HUES6 (cell line): Measurements from ENCODE around the gene MESD.
A peak's percentile ranks its signal among the peaks of the same experiment; 100 is the strongest.

Experiments
- H3K27ac ChIP-seq: 2 replicates; pipeline ENCODE4 v1.7.0; 2013; ENCODE audit warnings: low read depth, mild to moderate bottlenecking, low read length, inconsistent platforms
- H3K27me3 ChIP-seq: 2 replicates; pipeline ENCODE4 v1.6.1; 2013; ENCODE audit warnings: low read length; ENCODE audit not compliant: control insufficient read depth, insufficient read depth
- H3K36me3 ChIP-seq: 2 replicates; pipeline ENCODE4 v1.6.1; 2013; ENCODE audit warnings: low read length; ENCODE audit not compliant: control insufficient read depth, insufficient read depth
- H3K4me1 ChIP-seq: 2 replicates; pipeline ENCODE4 v1.6.1; 2013; ENCODE audit warnings: low read length; ENCODE audit not compliant: control insufficient read depth, insufficient read depth
- H3K4me3 ChIP-seq: 2 replicates; pipeline ENCODE4 v1.5.1; 2013; ENCODE audit warnings: low read depth, low read length
- H3K9ac ChIP-seq: one replicate; pipeline ENCODE4 v1.6.1; 2013; ENCODE audit warnings: mild to moderate bottlenecking, low read length
- H3K9me3 ChIP-seq: 2 replicates; pipeline ENCODE4 v1.6.1; 2013; ENCODE audit warnings: low read depth, low read length; ENCODE audit not compliant: control insufficient read depth, insufficient read depth

MESD gene

DNA sequence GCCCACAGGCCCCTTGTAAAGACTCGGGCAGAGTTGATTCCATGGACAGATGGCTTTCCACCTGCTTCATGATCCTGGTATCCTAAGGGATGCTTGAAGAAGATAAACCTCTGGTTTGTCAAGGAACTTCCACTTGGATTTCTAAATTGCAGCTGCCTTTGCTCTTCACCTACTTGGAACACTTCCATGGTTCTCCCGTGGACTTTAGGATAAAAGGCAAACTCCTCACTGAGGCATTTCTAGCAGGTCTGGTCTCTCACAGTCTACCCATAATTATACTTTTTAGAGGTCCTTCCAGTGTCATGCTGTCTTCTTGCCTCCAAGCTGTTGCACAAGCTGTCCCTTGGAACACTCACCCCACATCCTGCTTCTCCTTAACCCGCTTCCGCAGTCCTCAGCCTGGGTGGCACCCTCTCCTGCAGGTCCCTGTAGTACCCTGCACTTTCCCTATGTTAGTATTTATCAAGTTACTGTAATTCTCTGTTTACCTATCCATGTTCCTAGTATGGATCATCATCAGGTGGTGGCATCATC is 23.8 kb upstream of the MESD start:
- no peak overlapping the region for H3K27ac ChIP-seq
- no peak overlapping the region for H3K9ac ChIP-seq
- no peak overlapping the region for H3K4me3 ChIP-seq
- H3K36me3 ChIP-seq = no peaks in the 10 kb centered on the region
- H3K9me3 ChIP-seq = no peaks in the 10 kb centered on the region
- H3K27me3 ChIP-seq = no peaks in the 10 kb centered on the region
- H3K4me1 ChIP-seq = no peaks in the 10 kb centered on the region

DNA sequence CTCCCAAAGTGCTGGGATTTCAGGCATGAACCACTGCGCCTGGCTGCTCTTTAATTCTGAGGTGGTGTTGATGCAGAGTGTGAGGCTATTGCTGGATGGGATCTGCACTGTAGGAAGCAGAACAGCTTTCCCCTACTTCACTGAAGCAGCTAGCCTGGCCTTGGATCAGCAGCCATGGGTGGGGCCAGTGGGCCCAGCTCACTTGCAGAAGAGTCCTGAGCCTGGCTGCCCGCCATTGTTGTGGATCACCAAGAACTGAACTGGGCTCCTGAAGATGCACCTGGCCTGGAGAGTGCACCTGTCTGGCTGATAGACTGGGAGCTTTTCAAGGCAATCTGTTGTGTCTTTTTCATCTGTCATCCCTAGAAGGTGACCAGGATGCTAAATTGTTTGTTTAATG is 23.0 kb upstream of the MESD start:
- no peak overlapping the region for H3K4me3 ChIP-seq
- H3K9me3 ChIP-seq = no peaks in the 10 kb centered on the region
- H3K9ac ChIP-seq = no peak overlapping the region
- no peaks in the 10 kb centered on the region for H3K4me1 ChIP-seq
- no peak overlapping the region for H3K27ac ChIP-seq
- H3K27me3 ChIP-seq = no peaks in the 10 kb centered on the region
- no peaks in the 10 kb centered on the region for H3K36me3 ChIP-seq

DNA sequence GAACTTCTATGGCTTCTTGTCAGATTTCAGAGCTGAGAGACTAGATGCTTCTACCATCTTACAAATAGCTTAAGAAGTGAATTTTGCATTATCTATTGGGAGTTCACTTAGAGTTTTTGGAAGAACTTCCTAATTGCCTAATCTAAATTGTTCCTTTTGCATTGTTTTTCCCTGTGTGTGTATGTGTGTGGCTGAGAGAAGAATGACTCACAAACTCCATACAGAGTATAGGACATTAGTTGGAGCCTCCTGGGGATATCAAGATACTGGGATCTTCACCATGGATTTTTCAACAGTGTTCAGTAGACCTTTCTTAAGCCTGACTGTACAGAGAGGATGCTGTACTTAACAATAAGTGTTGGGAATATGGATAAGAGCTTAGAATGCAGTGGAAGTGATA is 22.0 kb upstream of the MESD start:
- Histone ChIP-seq H3K27me3 (no peaks in the 10 kb centered on the region), H3K27ac (no peak overlapping the region), H3K4me1 (no peaks in the 10 kb centered on the region), H3K36me3 (no peaks in the 10 kb centered on the region), H3K9me3 (no peaks in the 10 kb centered on the region), H3K9ac (no peak overlapping the region), H3K4me3 (no peak overlapping the region)

DNA sequence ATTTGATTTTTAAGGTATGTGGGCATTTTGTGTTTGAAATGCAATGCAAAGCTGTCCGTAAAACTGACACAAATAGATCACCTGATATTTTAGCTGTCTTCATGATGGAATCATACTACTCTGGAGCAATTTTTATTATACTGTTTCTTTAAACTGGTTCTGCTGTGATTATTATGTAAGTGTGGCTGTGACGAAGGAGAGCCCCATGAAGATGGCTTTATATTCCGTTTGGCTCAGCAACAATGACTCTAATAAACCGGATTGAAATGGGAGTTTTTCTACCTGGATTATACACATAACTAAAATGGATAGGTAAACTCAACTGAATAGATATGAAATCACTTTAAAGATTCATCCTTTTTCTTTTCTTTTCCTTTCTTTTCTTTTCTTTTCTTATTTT is 20.5 kb upstream of the MESD start:
- H3K4me3 ChIP-seq = no peak overlapping the region
- no peaks in the 10 kb centered on the region for H3K9me3 ChIP-seq
- no peak overlapping the region for H3K27ac ChIP-seq
- no peaks in the 10 kb centered on the region for H3K4me1 ChIP-seq
- H3K27me3 ChIP-seq = no peaks in the 10 kb centered on the region
- H3K9ac ChIP-seq = no peak overlapping the region
- no peaks in the 10 kb centered on the region for H3K36me3 ChIP-seq

DNA sequence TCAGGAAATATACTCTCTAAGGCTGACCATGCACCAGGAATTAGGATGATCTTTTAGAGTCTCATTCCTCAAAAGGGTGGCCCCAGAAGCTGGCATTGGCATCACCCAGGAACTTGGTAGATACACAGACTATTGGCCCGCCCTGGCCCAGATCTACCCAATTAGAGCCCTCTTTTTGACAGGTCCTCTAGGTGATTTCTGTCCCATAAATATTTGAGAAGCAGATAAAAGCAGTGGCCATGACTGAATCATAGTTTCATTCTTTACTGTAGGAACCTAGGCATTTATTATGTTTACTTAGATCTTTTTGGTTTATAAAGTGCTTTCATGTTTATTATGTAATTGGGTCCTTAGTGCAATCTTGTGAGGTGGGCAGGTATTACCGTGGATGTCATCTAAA is 18.7 kb upstream of the MESD start:
- H3K4me3 ChIP-seq = no peak overlapping the region
- no peaks in the 10 kb centered on the region for H3K27me3 ChIP-seq
- H3K9me3 ChIP-seq = no peaks in the 10 kb centered on the region
- H3K4me1 ChIP-seq = no peaks in the 10 kb centered on the region
- H3K9ac ChIP-seq = no peak overlapping the region
- no peak overlapping the region for H3K27ac ChIP-seq
- peaks cover 7% of the 10 kb centered on the region; the same call in 1 of the 2 replicates for H3K36me3 ChIP-seq

DNA sequence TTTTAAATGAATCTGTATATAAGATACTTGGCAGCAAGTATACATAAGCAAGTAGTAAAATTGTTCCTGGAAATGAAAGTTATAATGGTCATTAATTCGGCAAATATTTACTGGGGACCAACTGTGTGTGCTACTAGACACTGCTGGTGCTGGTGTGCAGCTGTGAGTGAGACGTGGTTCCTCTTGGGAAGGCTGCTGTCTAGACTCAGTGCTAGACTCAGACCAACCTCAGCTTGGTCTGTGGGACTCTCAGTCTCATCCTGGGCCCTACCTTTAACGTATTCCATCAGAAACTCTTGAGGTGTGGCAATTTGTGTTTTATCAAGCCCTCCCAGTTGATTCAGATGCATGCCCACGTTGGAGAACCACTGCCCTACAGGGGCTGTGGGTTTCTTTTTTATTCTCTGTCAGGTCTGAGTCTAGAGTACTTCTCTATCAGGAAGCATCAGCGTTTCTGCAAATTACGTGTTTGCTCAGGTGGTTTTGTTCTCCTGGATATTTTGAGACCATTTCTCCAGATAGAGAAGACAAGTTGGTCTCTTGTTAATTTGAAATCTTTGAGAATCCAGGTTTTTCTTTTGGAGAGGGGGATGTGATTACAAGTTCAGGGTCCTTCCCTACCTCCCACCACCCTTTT is 17.9 kb upstream of the MESD start:
- peaks cover 8% of the 10 kb centered on the region; the same call in 1 of the 2 replicates for H3K36me3 ChIP-seq
- no peak overlapping the region for H3K9ac ChIP-seq
- 0 out of 2 replicates have a peak, but pooled peaks cover 5% of the 10 kb centered on the region for H3K4me1 ChIP-seq
- H3K4me3 ChIP-seq = no peak overlapping the region
- H3K9me3 ChIP-seq = no peaks in the 10 kb centered on the region
- H3K27me3 ChIP-seq = peaks cover 2% of the 10 kb centered on the region; the same call in 1 of the 2 replicates
- no peak overlapping the region for H3K27ac ChIP-seq

DNA sequence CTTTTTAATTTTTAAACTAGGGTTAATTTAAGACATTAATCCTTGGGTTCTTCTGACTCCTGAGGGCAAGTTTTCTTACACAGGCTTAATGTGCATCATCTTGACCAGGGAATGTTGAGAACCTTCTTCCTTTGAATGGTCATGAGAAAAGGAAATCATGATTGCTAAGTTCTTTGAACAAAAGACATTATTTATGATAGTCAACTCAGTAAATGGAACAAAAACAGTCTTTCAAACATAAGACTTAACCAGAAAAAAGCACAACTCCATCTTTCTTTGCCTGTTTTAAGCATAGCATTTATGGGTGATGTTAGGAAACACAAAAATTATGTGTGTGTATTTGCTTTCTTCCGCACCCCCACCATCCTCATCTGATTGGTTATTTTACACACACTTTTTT is 16.5 kb upstream of the MESD start:
- peaks cover 8% of the 10 kb centered on the region; the same call in 1 of the 2 replicates for H3K36me3 ChIP-seq
- no peak overlapping the region for H3K4me3 ChIP-seq
- H3K9ac ChIP-seq = no peak overlapping the region
- peaks cover 2% of the 10 kb centered on the region; the same call in 1 of the 2 replicates for H3K27me3 ChIP-seq
- H3K27ac ChIP-seq = no peak overlapping the region
- no peaks in the 10 kb centered on the region for H3K9me3 ChIP-seq
- 0 out of 2 replicates have a peak, but pooled peaks cover 5% of the 10 kb centered on the region for H3K4me1 ChIP-seq

DNA sequence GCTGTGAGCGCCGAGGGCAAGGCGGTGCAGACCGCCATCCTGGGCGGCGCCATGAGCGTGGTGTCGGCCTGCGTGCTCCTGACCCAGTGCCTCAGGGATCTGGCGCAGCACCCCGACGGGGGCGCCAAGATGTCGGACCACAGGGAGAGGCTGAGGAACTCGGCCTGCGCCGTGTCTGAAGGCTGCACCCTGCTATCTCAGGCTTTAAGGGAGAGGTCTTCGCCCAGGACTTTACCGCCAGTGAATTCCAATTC is 13.4 kb upstream of the MESD start:
- Histone ChIP-seq H3K27me3 (peaks cover 2% of the 10 kb centered on the region; the same call in 1 of the 2 replicates), H3K4me3 (peak overlapping the region; percentile 78; the same call in 1 of the 2 replicates), H3K9ac (no peak overlapping the region), H3K27ac (no peak overlapping the region), H3K36me3 (peaks cover 8% of the 10 kb centered on the region; the same call in 1 of the 2 replicates), H3K4me1 (peaks cover 14% of the 10 kb centered on the region; the same call in 1 of the 2 replicates), H3K9me3 (no peaks in the 10 kb centered on the region)

DNA sequence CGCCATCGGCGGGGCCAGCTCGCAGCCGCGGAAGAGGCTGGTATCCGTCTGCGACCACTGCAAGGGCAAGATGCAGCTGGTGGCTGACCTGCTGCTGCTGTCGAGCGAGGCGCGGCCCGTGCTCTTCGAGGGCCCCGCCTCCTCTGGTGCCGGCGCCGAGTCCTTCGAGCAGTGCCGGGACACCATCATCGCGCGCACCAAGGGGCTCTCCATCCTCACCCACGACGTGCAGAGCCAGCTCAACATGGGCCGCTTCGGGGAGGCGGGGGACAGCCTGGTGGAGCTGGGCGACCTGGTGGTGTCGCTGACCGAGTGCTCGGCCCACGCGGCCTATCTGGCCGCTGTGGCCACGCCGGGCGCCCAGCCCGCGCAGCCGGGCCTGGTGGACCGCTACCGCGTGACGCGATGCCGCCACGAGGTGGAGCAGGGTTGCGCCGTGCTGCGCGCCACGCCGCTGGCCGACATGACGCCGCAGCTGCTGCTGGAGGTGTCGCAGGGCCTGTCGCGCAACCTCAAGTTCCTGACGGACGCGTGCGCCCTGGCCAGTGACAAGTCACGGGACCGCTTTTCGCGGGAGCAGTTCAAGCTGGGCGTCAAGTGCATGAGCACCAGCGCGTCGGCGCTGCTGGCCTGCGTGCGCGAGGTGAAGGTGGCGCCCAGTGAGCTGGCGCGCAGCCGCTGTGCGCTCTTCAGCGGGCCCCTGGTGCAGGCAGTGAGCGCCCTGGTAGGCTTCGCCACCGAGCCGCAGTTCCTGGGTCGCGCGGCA is 12.9 kb upstream of the MESD start:
- H3K27ac ChIP-seq = no peak overlapping the region
- H3K4me3 ChIP-seq = peak overlapping the region; percentile 78
- H3K9ac ChIP-seq = peak overlapping the region; percentile 31
- peaks cover 2% of the 10 kb centered on the region; the same call in 1 of the 2 replicates for H3K27me3 ChIP-seq
- peaks cover 14% of the 10 kb centered on the region; the same call in 1 of the 2 replicates for H3K4me1 ChIP-seq
- no peaks in the 10 kb centered on the region for H3K9me3 ChIP-seq
- peaks cover 8% of the 10 kb centered on the region; the same call in 1 of the 2 replicates for H3K36me3 ChIP-seq

DNA sequence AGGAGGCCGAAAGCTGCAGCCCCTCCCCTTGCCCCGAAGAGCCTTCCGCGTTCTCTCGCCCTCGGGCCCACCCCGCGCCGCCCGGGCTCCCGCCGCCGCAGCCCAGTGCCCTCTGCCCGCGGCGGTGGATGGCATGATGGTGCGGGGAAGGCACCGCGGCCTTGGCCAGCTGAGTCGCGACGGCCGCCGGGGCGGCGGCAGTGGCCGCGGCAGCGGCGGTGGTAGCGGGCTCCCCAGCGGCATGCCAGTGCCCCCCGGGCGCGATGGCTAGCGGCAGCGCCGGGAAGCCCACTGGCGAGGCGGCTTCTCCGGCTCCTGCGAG is 12.4 kb upstream of the MESD start:
- peak overlapping the region; percentile 87 for H3K9ac ChIP-seq
- peaks cover 2% of the 10 kb centered on the region; the same call in 1 of the 2 replicates for H3K27me3 ChIP-seq
- H3K9me3 ChIP-seq = no peaks in the 10 kb centered on the region; the same call in 1 of the 2 replicates
- peaks cover 8% of the 10 kb centered on the region; the same call in 1 of the 2 replicates for H3K36me3 ChIP-seq
- H3K4me3 ChIP-seq = peak overlapping the region; percentile 78
- no peak overlapping the region for H3K27ac ChIP-seq
- H3K4me1 ChIP-seq = peaks cover 14% of the 10 kb centered on the region; the same call in 1 of the 2 replicates
